Dermis microvascular lymphatic vessel endothelial cell (primary cell): Measurements from ENCODE around the gene PRSS8. TPM values are rescaled to one million over a fixed set of nuclear protein-coding genes. Genes with fewer than 3 reads are reported as not detected.
A peak's percentile ranks its signal among the peaks of the same experiment; 100 is the strongest.

ENCODE experiments used
- DNase-seq, 2 donors: peaks; one replicate each; pipeline versions ENCODE4 v3.0.0 to v3.0.0-alpha.2; 2010; ENCODE audit warnings: low read depth in 2 of 2
- total RNA-seq: library from RNA; depleted of rRNA; stranded (reverse); fragments of >200 nt; gene quantifications from 2 replicates; pipeline ENCODE4 v1.2.1, GENCODE V29; 2014

PRSS8 gene
- total RNA-seq, 1 donor from 2014 or later: not detected

- no peak for DNase-seq
These were observed 5.8 kb downstream of the PRSS8 start for GRCh38 chr16:31129568-31130335.

DNA sequence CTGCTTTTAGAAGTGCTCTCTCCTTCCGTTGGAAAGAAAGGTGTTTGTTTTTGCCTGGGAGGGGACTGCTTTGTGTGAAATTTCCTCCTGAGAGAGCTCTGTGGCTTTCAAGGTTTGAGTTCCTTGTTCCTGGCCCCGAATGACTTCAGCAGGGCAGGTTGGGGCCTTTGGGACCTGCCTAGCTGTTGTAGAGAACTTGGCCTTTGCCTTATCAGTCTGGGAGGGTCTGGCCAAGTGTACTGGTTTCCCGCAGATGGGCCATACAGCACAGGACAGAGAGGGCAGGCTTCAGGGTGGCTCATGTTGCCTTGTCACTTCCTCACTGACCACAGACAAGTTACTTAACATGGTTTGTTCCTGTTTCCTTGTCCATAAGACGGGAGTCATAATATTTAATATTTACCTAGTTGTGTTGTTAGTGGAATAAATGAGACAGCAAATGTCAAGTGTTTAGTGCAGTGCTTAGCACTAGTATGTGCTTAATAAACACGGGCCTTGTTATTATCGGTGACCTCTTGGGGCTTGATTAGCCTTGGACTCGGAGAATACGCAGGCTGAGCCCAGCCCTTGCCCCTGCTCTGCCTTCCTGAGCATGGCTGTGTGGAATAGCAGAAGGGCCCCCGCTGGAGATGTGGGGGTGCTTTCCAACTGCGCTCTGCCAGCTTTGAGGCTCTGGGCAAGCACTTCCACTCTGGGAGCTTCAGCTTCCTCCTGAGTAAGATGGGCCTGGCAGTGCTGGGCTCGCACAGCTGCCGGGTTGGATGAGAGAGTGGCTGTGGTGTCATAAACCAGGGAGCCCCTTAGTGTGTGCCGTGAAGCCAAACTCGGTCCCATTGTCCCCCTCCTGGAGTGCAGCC, 6.6 kb downstream of the PRSS8 start:
- DNase-seq: no peak

- DNase-seq: no peak
These were observed 8.3 kb downstream of the PRSS8 start for GRCh38 chr16:31127182-31127581.

DNA sequence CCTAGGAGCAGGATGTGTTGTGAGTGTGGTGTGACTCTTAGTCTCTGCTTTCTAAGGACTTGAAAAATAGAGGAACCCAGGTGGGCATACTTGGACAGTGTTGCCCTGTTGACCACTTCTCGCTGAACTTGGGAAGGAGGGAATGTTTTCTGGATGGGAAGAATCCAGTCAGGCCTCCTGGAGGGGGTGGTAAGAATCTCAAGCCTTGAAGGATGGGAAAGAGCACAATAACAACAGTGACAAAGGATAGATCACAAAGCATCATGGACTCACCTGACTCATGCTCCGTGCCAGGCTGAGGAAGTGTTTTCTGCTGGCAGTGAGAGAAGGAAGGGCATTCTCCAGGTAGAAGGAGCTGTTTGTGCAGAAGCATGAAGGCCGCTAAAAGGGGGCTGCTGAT, 9.7 kb downstream of the PRSS8 start:
- DNase-seq: no peak

GRCh38 chr16:31120129-31120528, 15.4 kb downstream of the PRSS8 start:
- DNase-seq: no peak

- no peak for DNase-seq
These were observed 17.0 kb downstream of the PRSS8 start for GRCh38 chr16:31118223-31119155.

GRCh38 chr16:31117384-31118222, 17.9 kb downstream of the PRSS8 start, which contains the start of gene KAT8:
KAT8 (plus strand) TSS chr16:31117664; CDS start chr16:31117682, 18 bp downstream.
- DNase-seq: peak; percentile 92 to 99

GRCh38 chr16:31114468-31114867, 21.1 kb downstream of the PRSS8 start:
- no peak for DNase-seq

- no peak for DNase-seq
These were observed 22.1 kb downstream of the PRSS8 start for GRCh38 chr16:31113121-31114120.

DNA sequence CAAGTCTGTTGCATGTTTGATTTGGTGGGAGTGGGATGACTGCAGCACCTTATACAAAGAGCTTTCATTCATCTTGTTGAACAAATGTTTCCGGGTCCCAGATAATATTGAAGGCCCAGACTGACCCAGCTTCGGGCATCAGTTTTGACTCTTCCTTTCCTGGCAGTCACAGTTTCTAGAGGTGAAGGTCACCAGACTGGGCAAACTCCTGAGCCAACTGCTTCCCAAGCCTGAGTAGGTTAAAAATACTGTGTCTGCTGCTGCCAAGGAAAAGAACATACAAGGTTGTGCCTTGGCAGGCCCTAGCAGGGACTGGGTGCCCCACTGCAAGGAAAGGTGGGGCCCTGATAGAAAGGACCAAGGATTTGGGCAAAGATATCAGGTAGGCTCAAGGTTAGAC, 22.8 kb downstream of the PRSS8 start:
- DNase-seq: no peak

DNA sequence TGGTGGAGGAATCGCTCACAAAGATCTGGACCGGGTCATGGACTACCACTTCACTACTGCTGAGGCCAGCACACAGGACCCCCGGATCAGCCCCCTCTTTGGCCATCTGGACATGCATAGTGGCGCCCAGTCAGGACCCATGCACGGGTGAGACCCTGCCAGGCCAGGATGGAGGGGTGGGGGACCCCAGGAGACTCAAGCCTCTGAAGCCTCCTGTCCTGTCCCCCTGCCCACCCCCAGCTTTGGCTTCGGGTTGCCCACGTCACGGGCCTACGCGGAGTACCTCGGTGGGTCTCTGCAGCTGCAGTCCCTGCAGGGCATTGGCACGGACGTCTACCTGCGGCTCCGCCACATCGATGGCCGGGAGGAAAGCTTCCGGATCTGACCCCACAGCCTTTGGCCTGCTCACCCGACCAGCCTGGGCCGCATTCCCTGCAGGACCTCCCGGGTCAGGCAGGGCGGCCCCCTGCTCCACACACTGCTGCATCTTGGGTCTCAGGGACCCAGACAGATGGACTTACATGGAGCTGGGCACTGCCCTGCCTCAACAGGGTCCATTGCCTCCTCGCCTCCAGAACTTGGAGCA, 23.6 kb downstream of the PRSS8 start:
- DNase-seq: no peak

GRCh38 chr16:31110106-31111034, 25.2 kb downstream of the PRSS8 start:
- DNase-seq: no peak

- DNase-seq: no peak
These were observed 25.9 kb downstream of the PRSS8 start for GRCh38 chr16:31109622-31110021.

- no peak for DNase-seq
These were observed 26.6 kb downstream of the PRSS8 start for GRCh38 chr16:31108794-31109558.

DNA sequence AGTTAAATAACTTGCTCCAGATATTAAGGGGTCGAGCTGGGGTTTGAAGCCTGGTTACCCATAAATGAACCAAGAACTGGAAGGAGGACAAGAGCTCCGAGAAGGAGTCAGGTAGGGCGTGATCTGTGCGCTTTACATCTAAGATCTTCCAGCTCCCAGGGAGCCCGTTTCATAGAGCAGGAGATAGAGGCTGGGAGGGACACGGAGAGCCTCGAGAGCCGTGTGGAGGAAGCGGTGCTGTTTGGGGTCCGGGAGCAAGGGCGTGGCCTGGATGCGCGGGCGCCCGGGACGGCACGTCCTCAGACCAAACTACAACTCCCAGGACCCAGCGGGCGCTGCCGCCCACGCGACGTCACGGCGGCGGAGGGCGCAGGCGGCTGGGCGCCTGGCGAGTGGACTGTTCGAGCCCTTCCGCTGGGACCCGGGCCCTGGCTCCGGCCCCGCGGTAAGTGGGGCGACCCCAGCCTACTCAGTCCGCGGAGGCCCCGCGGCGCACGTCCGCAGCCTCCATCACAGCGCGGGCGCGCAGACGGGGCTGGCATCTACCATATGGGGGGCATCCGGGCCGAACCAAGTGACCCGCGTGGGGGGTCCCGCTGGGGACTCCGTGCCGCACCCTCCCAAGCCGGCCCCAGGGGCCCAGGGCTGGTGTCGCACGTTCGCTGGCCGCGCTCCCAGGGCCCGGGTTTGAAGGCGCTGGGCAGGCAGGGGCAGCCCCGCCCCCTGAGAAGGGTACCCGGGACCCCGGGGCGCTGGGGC, 27.3 kb downstream of the PRSS8 start, which contains the start of gene BCKDK:
TSS of gene BCKDK (plus strand) at position 352 of the 759 bp plus-strand sequence. CDS start 838 bp downstream, outside the sequence.
- DNase-seq: peak; percentile 27 to 70

GRCh38 chr16:31107465-31107867, 28.1 kb downstream of the PRSS8 start:
- no peak for DNase-seq
